Stimulated activated memory B cell treated with anti-CD40 and anti-IgM and Interleukin-4, amounts not matched to agents 10 μg/mL and 1 μg/mL and 100 μg/mL, for 72 hours (primary cell): ENCODE measurements around the gene CELSR1.
A peak's percentile ranks its signal among the peaks of the same experiment; 100 is the strongest.
"Not testable (repeated sequence)": the region's sequence is repeated elsewhere in the genome, so short reads cannot be mapped to it uniquely, and the experiment has no call there.

Experiments used
- ATAC-seq: fragments of 150-1000 bp; cut with Tn5 transposase; 2 replicates; pipeline ENCODE4 v1.10.0; 2021
- H3K27ac Mint-ChIP-seq: one replicate; pipeline ENCODE4 v1.8.0; 2022; ENCODE audit warnings: mild to moderate bottlenecking, mixed read lengths
- H3K27me3 Mint-ChIP-seq: one replicate; pipeline ENCODE4 v1.8.0; 2022; ENCODE audit warnings: mixed read lengths
- H3K36me3 Mint-ChIP-seq: one replicate; pipeline ENCODE4 v1.8.0; 2022; ENCODE audit warnings: mixed read lengths
- H3K4me1 Mint-ChIP-seq: one replicate; pipeline ENCODE4 v1.8.0; 2022; ENCODE audit warnings: mixed read lengths
- H3K4me3 Mint-ChIP-seq: one replicate; pipeline ENCODE4 v1.8.0; 2022; ENCODE audit warnings: mild to moderate bottlenecking, moderate library complexity, mixed read lengths
- H3K9me3 Mint-ChIP-seq: one replicate; pipeline ENCODE4 v1.8.0; 2022; ENCODE audit warnings: mixed read lengths

Gene CELSR1

GRCh38 chr22:46517255-46517761, 20.1 kb downstream of the CELSR1 start:
- H3K36me3 Mint-ChIP-seq = no peaks in the 10 kb centered on the region
- no peak for ATAC-seq
- no peak overlapping the region for H3K27ac Mint-ChIP-seq
- H3K4me1 Mint-ChIP-seq = peaks cover 30% of the 10 kb centered on the region
- no peaks in the 10 kb centered on the region for H3K9me3 Mint-ChIP-seq
- H3K4me3 Mint-ChIP-seq = no peak overlapping the region
- peaks cover 60% of the 10 kb centered on the region for H3K27me3 Mint-ChIP-seq

GRCh38 chr22:46516638-46517037, 20.8 kb downstream of the CELSR1 start:
- H3K27ac Mint-ChIP-seq = no peak overlapping the region
- ATAC-seq = no peak
- no peaks in the 10 kb centered on the region for H3K9me3 Mint-ChIP-seq
- peaks cover 64% of the 10 kb centered on the region for H3K27me3 Mint-ChIP-seq
- H3K36me3 Mint-ChIP-seq = no peaks in the 10 kb centered on the region
- no peak overlapping the region for H3K4me3 Mint-ChIP-seq
- peaks cover 30% of the 10 kb centered on the region for H3K4me1 Mint-ChIP-seq

- not testable (repeated sequence) for H3K27ac Mint-ChIP-seq, H3K9me3 Mint-ChIP-seq, ATAC-seq, H3K36me3 Mint-ChIP-seq, H3K4me3 Mint-ChIP-seq
- Mint-ChIP-seq H3K4me1 (peaks cover 35% of the 10 kb centered on the region), H3K27me3 (peaks cover 68% of the 10 kb centered on the region)
Measured at GRCh38 chr22:46516112-46516487, 21.3 kb downstream of the CELSR1 start.

- H3K4me3 Mint-ChIP-seq = no peak overlapping the region
- no peak for ATAC-seq
- no peaks in the 10 kb centered on the region for H3K36me3 Mint-ChIP-seq
- peaks cover 31% of the 10 kb centered on the region for H3K4me1 Mint-ChIP-seq
- peaks cover 68% of the 10 kb centered on the region for H3K27me3 Mint-ChIP-seq
- no peak overlapping the region for H3K27ac Mint-ChIP-seq
- no peaks in the 10 kb centered on the region for H3K9me3 Mint-ChIP-seq
Measured at GRCh38 chr22:46515208-46516111, 22.0 kb downstream of the CELSR1 start.

- Mint-ChIP-seq H3K4me1 (peaks cover 30% of the 10 kb centered on the region), H3K27me3 (peaks cover 70% of the 10 kb centered on the region), H3K36me3 (no peaks in the 10 kb centered on the region), H3K4me3 (no peak overlapping the region), H3K27ac (no peak overlapping the region), H3K9me3 (no peaks in the 10 kb centered on the region)
- no peak for ATAC-seq
Measured at GRCh38 chr22:46514592-46515207, 22.7 kb downstream of the CELSR1 start.

GRCh38 chr22:46513908-46514550, 23.4 kb downstream of the CELSR1 start:
- no peak overlapping the region for H3K4me3 Mint-ChIP-seq
- H3K4me1 Mint-ChIP-seq = peaks cover 30% of the 10 kb centered on the region
- H3K27ac Mint-ChIP-seq = no peak overlapping the region
- ATAC-seq = peak; percentile 4
- H3K9me3 Mint-ChIP-seq = no peaks in the 10 kb centered on the region
- peaks cover 76% of the 10 kb centered on the region for H3K27me3 Mint-ChIP-seq
- no peaks in the 10 kb centered on the region for H3K36me3 Mint-ChIP-seq

- Mint-ChIP-seq H3K36me3 (no peaks in the 10 kb centered on the region), H3K27ac (no peak overlapping the region), H3K4me1 (peaks cover 28% of the 10 kb centered on the region), H3K27me3 (peaks cover 85% of the 10 kb centered on the region), H3K9me3 (no peaks in the 10 kb centered on the region), H3K4me3 (no peak overlapping the region)
- ATAC-seq = no peak
Measured at GRCh38 chr22:46512683-46513082, 24.7 kb downstream of the CELSR1 start.

- Mint-ChIP-seq H3K27me3 (peaks cover 85% of the 10 kb centered on the region), H3K4me3 (no peak overlapping the region), H3K9me3 (no peaks in the 10 kb centered on the region), H3K36me3 (no peaks in the 10 kb centered on the region), H3K4me1 (peaks cover 23% of the 10 kb centered on the region), H3K27ac (no peak overlapping the region)
- no peak for ATAC-seq
Measured at GRCh38 chr22:46512039-46512370, 25.4 kb downstream of the CELSR1 start.

GRCh38 chr22:46511151-46512038, 26.0 kb downstream of the CELSR1 start:
- Mint-ChIP-seq H3K27ac (no peak overlapping the region), H3K27me3 (peaks cover 85% of the 10 kb centered on the region), H3K36me3 (no peaks in the 10 kb centered on the region), H3K4me1 (peaks cover 29% of the 10 kb centered on the region), H3K4me3 (no peak overlapping the region), H3K9me3 (no peaks in the 10 kb centered on the region)
- ATAC-seq = no peak

- peaks cover 32% of the 10 kb centered on the region for H3K4me1 Mint-ChIP-seq
- H3K27me3 Mint-ChIP-seq = peaks cover 83% of the 10 kb centered on the region
- no peak overlapping the region for H3K4me3 Mint-ChIP-seq
- no peak overlapping the region for H3K27ac Mint-ChIP-seq
- ATAC-seq = no peak
- H3K9me3 Mint-ChIP-seq = no peaks in the 10 kb centered on the region
- H3K36me3 Mint-ChIP-seq = no peaks in the 10 kb centered on the region
Measured at GRCh38 chr22:46509416-46510089, 27.9 kb downstream of the CELSR1 start.

- ATAC-seq = no peak
- Mint-ChIP-seq H3K27ac (no peak overlapping the region), H3K36me3 (no peaks in the 10 kb centered on the region), H3K4me1 (peaks cover 34% of the 10 kb centered on the region), H3K9me3 (no peaks in the 10 kb centered on the region), H3K27me3 (peaks cover 83% of the 10 kb centered on the region), H3K4me3 (no peak overlapping the region)
Measured at GRCh38 chr22:46508491-46508999, 28.9 kb downstream of the CELSR1 start.

- peaks cover 84% of the 10 kb centered on the region for H3K27me3 Mint-ChIP-seq
- ATAC-seq = peak; percentile 24
- H3K27ac Mint-ChIP-seq = no peak overlapping the region
- peaks cover 38% of the 10 kb centered on the region for H3K4me1 Mint-ChIP-seq
- no peaks in the 10 kb centered on the region for H3K36me3 Mint-ChIP-seq
- no peaks in the 10 kb centered on the region for H3K9me3 Mint-ChIP-seq
- H3K4me3 Mint-ChIP-seq = no peak overlapping the region
Measured at GRCh38 chr22:46507451-46508425, 29.7 kb downstream of the CELSR1 start.

- Mint-ChIP-seq H3K36me3 (no peaks in the 10 kb centered on the region), H3K4me3 (peak overlapping the region; percentile 28), H3K4me1 (peaks cover 40% of the 10 kb centered on the region), H3K9me3 (no peaks in the 10 kb centered on the region), H3K27me3 (peaks cover 89% of the 10 kb centered on the region), H3K27ac (no peak overlapping the region)
- peak; percentile 59 for ATAC-seq
Measured at GRCh38 chr22:46504584-46504983, 32.8 kb downstream of the CELSR1 start.
